Activated CD8-positive, alpha-beta memory T cell treated with anti-CD3 and anti-CD28 coated beads for 36 hours (primary cell): Measurements from ENCODE around the gene CYSTM1. TPM values are rescaled to one million over a fixed set of nuclear protein-coding genes. Genes with fewer than 3 reads are reported as not detected.
"Not testable (repeated sequence)": the region's sequence is repeated elsewhere in the genome, so short reads cannot be mapped to it uniquely, and the experiment has no call there.

Experiments
- CTCF ChIA-PET: fragments of 350-600 bp; sonication (Branson Sonifier 250); formaldehyde crosslinking; loops from one replicate; lab custom pipeline; 2021; ENCODE audit warnings: antibody characterized with exemption; lab: Charles Lee
- POLR2A ChIA-PET: fragments of 350-600 bp; sonication (Branson Sonifier 250); formaldehyde crosslinking; loops from one replicate; lab custom pipeline; 2021; ENCODE audit warnings: antibody characterized with exemption; lab: Charles Lee
- total RNA-seq, 2 experiments: library from RNA; stranded (reverse); gene quantifications; one replicate each; pipeline ENCODE4 v1.2.3, GENCODE V29; 2021

Gene CYSTM1
- total RNA-seq, 2 experiments from 2014 or later, result 20.7 to 21.5 TPM

DNA sequence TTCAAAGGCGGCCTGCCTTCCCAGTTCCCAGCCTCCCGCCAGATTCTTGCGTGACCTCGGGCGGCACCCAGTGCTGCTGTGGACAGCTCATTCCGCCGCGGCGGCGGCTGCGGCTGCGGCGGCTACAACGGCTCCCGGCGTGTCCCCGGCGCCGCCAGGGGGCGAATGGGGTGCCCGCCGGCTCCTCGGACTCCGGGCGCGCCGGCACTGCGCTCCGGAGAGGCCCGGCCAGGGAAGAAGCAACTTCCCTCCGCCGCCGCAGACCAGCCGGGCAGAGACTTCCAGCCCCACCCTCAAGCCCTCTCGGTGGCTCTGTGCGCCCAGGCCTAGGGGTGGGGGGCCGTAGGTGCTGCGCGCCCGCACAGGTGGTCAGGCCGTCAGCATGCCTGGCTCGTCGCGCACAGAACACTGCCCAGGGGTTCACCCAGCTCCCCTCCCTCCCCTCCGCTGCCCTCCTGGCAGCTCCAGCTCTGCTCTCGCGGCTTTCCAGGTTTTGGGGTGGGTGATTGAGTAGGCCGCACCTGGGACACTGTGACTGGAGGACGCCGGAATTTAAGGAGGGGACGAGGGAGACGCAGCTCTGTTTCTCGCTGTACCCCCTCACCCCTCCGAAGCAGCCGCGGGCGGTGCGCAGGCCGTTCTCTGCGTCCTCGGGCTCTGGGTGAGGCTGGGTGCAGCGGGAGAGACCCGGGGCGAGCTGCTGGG is 29.0 kb upstream of the CYSTM1 start:
- ChIA-PET CTCF (interaction anchor here (0.6 to 4.0 kb wide), 13 partner anchors 9 to 282 kb away, joined by 3 to 35 read pairs (median 5); partner anchors contain the start of gene PURA), POLR2A (interaction anchor here (0.6 to 1.0 kb wide), 2 partner anchors 31 to 33 kb away, joined by 3 read pairs; no protein-coding TSS in a partner anchor)

DNA sequence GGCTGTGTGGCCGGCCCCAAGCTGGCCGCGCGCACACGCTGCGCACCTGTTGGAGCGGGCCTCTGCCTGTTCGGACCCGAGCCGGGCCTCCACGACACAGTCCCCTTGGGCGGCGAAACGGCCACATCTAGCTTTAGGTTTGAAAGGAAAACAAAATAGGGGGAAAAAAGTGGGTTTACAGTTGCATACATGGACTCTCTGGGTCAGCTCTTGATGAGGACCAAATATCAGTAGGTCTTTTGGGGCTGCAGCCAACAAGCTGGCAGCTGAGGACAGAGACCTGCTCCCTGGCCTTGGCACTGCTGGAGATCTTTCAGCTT is 28.5 kb upstream of the CYSTM1 start:
- ChIA-PET CTCF (interaction anchor here (1.0 to 4.0 kb wide), 9 partner anchors 8 to 282 kb away, joined by 3 to 35 read pairs (median 6); no protein-coding TSS in a partner anchor), POLR2A (no interaction called here)

DNA sequence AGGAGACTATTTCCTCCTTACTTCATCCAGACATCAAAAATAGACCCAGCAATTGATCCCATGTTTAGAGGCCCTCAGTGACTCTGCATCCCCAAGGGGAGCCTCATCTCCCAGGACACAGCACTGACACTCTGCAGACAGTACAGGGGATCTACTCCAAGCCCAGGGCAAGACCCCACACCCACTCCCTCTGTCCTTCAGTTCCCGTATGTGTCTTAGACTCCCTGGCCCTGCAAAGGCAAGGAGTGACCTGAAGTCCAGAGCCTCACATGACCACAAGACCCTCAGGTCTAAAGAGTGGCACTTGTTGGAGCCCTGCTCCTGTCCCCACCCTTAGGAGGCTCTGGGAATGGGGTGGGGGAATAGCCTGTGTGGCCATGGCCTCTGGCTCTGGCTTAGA is 27.5 kb upstream of the CYSTM1 start:
- ChIA-PET POLR2A (no interaction called here), CTCF (no interaction called here)

DNA sequence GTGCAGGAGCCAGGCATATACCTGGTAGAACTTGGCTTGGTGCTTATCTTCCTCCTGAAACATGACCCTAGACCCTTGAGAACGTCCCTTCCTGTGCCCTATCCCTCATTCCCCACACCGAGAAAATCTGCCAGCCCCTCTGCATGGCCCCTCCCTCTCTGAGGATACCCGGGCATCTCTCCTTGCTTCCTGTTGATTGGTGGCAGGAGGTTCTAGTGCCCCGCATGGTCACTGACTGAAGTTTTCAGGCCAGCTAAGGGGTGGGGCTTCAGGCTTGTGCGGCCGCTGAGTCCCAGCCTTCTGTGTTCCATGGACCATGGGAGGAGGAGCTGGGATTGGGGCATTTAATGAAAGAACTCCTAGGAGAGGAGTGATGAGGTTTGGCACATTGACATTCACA is 26.5 kb upstream of the CYSTM1 start:
- POLR2A ChIA-PET, result interaction anchor here (0.7 kb wide), 1 partner anchor 30 kb away, joined by 3 read pairs; no protein-coding TSS in a partner anchor

DNA sequence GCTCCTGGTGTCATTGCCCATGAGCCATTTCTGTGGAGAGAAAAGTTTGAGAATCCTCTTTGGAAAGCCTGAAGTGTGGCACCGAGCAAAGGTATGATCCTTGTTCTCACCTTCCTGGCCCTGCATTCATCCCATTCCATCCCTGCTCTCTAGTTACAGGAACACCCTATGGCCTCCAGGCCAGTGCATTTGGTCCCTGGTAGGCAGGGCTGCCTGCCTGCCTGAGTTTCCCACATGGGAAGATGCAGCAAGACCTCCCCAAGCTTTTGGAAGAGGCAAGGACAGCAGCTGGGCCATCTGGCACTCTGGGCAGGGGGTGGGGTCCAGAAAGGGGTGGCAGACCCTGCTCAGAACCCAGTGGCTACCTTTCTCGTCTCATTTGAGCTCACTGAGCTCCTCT is 24.8 kb upstream of the CYSTM1 start:
- CTCF ChIA-PET, result no interaction called here
- POLR2A ChIA-PET, result no interaction called here

More for the DNA sequence above, 26.5 kb upstream of the CYSTM1 start:
- CTCF ChIA-PET, result interaction anchor here (0.6 to 0.7 kb wide), 2 partner anchors 169 to 276 kb away, joined by 3 read pairs; no protein-coding TSS in a partner anchor

DNA sequence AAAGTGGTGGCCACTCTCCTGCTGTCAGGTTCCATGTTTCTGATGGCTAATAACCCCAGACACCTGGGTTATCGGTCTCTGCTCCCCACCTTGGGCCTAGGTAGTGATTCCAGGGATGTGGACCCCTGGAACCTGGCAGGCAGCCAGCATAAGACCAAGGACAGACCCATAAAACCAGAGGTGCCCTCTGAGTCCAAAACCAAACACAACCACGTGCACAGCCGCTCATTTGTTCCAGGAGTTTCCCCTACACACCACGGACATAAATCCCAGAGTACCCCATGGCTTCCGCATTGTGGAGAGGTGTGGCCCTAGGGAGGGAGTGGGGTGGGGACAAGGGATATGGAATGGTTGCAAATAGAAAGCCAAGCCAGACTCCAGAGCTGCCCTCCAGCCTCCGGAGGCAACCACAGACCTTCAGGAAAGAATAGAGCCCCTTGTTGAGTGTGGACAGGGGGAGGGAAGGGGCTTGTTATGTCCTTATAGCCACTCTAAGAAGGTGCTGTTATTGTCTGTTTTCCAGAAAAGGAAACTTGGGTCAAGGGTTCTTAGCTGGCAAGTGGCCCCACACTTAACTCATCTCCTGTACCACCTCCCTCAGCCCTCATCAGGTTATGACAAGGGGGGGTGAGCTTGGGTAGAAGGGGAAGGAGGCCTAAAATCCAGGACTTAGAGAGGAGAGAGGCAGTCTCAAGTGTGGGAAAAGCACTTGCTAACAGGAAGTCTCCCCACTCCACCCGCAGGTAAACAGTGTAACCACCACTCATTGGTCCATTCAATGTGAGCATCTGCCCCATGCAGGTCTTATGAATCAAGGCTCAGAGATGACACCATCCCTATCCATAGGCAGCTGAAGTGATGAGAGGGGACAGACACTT is 23.6 kb upstream of the CYSTM1 start:
- CTCF ChIA-PET, result no interaction called here
- POLR2A ChIA-PET, result no interaction called here

DNA sequence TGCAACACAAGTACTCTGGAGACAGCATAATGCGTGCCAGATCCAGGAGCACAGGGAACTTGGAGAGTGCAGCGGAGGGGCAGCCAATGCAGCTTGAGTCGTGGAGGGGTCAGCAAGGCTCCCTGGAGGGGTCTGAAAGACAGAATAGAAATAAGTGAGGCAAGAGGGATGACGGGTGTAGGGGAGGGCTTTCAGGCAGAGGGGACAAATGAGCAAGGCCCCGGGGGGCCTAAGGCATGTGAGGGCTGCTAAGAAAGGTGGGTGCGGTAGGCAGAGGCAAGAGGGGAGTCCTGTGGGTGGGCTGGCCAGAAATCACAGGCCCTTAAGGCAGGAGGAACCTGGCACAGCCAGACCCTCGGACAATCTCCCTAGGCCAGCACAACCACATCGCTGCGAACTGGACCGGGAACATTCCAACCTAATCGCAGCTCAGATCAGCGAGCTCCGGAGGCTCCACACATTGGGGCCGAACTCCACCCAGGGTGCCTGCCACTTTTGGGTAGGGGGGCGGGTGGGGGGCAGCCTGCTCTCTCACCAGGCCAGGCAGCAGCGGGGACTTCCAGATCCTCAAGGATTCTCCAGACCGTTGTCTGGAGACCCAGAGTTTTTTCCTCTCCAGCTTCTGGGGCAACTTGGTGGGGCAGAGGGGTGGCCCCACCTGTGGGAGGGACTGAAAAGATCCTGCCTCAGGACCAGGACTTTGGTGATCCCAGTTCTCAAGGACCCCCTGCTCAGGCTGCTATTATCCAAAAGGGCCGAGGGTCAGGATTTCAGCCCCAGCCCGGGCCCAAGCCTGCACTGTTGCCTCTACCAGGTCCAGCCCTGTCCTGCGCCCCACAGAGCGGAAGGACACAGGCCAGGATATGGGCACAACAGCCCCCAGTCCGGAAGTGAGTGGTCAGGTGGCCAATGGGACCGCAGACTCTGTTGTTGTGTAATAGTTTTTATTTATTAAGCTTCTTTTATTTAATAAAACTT is 22.7 kb upstream of the CYSTM1 start:
- ChIA-PET CTCF (interaction anchor here (3.3 kb wide), 1 partner anchor 8 kb away, joined by 13 read pairs; no protein-coding TSS in a partner anchor), POLR2A (no interaction called here)

DNA sequence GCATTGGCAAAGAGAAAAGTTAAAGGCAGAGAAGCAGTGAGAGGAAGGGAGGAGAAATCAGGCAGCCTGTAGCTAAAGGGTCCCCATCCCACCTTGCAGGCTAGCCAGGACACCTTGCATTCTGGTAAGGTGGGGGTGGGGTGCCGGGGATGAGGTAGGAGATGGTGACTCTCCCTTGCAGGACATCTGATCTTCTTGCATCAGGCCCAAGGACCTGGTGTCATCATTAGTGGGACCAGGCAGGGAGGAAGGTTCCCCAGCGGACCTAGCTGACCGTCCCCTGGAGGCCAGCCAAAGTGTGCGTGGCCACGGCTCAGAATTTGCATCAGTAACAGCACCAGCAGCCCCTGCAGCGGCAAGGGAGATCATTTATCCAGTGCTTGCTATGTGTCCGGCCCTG is 21.7 kb upstream of the CYSTM1 start:
- CTCF ChIA-PET, result interaction anchor here (0.6 to 3.3 kb wide), 3 partner anchors 9 to 79 kb away, joined by 3 to 13 read pairs (median 4); no protein-coding TSS in a partner anchor
- POLR2A ChIA-PET, result no interaction called here

DNA sequence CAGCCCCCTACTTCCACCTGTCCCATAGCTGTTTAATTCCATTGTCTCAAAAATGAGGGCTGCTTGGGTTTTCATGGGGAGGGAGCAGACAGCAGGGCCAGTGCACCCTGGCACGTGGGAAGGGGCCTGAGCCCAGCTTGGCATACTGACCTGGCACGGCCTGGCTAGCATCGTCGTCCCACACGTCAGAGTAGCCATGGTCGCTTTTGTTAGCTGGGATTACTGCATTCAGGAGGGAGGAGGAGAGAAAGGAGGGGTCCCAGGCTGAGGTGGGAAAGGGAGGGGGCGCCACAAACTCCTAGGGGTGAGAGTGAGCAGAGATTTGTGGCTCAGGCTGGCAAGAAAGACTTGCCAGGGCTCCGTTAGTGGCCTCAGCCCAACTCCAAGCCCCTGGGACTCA is 21.1 kb upstream of the CYSTM1 start:
- CTCF ChIA-PET, result interaction anchor here (0.6 to 3.3 kb wide), 4 partner anchors 8 to 79 kb away, joined by 3 to 13 read pairs (median 5); no protein-coding TSS in a partner anchor
- POLR2A ChIA-PET, result no interaction called here

DNA sequence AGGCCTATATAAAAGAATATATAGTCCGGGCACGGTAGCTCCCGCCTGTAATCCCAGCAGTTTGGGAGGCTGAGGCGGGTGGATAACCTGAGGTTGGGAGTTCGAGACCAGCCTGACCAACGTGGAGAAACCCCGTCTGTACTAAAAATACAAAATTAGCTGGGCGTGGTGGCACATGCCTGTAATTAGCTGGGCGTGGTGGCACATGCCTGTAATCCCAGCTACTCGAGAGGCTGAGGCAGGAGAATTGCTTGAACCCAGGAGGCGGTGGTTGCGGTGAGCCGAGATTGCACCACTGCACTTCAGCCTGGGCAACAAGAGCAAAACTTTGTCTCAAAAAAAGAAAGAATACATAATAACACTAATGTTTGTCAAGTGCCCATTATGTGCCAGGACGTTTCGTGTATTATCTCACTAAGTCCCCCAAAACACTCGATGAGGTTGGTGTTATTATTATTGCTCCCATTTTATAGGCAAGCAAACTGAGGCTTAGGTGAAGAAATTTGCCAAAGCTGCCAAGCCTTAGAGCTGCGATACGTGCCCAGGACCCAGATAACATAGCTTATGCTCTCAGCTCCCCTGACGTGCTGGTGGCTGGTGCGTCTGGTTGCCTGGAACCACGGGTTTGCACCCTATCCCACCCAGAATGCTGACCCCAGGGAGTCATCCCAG is 20.1 kb upstream of the CYSTM1 start:
- POLR2A ChIA-PET, result not testable (repeated sequence)
- CTCF ChIA-PET, result interaction anchor here (1.0 to 3.3 kb wide), 4 partner anchors 9 to 18 kb away, joined by 3 to 13 read pairs (median 4); no protein-coding TSS in a partner anchor

DNA sequence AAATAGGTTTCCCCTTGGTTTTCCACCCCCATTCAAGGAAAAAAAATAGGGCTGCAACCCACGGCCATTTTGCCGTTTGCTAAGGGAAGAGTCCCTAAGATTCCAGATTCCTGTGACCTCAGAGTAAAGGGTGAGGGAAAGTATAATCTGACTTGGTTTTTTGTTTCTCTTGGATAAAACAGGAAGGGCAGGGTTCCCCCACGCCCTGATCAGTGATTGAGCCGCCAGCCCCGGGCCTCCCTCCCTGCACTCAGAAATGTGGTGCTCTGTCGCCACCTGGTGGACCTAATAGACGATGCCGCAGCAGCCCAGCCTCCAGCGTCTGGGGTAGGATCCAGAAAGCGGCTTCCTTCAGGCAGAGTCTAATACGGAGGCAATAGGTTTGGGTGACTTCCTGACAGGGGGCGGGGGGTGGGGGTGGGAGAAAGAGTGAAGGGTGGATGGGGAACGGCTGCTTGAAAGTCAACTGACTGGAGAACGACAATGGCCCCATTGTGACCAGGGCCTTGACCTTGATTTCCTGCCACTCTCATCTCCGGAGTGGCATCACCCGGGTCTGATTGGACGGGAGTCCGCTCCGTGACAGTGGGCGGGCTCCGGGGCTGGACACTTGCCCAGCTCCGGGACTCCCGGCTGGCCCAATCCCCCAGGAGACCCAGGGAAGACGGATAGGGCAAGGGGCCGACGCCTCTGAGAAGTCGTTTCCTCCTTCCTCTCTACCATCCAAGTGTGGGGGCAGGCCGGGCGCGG is 17.8 kb upstream of the CYSTM1 start:
- CTCF ChIA-PET, result interaction anchor here (0.7 to 4.7 kb wide), 14 partner anchors 9 to 370 kb away, joined by 3 to 35 read pairs (median 3); partner anchors contain the start of gene PURA
- POLR2A ChIA-PET, result no interaction called here

DNA sequence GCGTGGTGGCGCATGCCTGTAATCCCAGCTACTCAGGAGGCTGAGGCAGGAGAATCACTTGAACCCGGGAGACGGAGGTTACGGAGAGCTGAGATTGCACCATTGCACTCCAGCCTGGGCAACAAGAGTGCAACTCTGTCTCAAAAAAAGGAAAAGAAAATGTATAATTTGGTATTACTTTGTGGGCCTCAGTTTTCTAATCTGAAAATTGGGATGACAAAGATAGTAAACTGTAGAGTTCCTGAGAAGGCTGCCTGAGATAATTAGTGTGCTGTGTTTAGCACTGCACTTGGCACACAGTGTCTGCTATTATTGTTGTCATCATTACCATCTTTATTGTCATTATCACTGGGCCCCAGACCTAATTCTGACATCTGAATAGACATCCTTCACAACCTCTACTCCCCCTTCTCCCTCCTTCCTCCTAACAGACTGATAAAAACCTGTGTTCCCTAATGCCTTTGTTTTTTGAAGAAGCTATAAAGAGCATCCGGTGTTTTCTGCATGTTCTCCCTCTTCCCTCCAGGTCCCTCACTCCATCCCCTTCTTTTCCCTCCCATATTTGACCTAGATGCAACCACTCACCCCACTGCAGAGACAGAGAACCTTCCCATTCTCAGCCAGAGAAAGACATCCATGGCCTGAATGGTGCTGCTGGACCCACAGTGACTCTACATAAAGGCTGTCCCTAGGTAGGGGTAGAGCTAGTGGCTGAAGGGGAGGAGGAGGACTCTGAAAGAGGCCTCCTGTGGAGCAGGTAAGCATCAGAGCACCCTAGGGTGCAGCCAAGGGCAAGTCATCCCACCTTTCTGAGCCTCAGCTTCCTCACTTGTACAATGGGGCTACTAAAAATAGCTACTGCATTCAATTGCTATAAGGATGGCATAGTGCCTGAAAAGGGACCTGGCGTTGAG is 15.7 kb upstream of the CYSTM1 start:
- ChIA-PET POLR2A (no interaction called here), CTCF (interaction anchor here (0.9 to 4.7 kb wide), 2 partner anchors 14 to 86 kb away, joined by 3 to 35 read pairs; no protein-coding TSS in a partner anchor)

DNA sequence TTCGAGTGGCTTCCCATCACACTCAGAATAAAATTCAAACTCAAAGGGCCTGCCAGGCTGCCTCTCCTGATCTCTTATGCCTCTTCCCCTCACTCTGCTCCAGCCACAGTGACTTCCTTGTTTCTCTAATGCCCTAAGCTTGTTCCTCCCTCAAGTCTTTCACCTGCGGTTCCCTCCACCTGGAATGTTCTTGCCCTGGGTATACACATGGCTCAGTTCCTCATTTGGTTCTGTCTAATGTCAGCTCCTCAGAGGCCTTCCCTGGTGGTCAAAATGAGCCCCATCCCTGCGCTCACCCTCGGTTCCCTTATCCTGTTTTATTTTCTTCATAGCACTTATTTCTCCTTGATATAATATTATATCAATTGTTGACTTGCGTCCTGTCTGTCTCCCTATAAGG is 12.7 kb upstream of the CYSTM1 start:
- ChIA-PET CTCF (interaction anchor here (0.7 kb wide), 2 partner anchors 92 to 300 kb away, joined by 4 read pairs; no protein-coding TSS in a partner anchor), POLR2A (no interaction called here)

DNA sequence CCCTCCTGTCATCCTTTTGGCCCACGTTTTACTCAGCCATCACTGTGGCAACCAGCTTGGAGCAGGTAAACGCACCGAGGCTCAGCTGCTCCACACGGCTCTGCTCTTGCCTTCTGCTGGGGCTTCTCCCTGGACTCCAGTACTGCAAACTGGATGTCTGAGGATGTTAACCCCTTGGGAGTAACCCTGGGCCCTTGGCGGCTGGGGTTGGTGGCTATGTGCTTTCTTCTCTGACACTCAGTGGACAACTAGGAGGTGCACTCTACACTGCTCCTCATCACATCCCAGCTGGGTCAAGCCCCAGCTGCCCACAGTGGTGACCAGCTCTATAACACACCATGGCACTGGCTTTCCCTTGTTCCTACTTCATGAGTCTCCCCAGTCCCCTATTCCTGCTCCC is 12.2 kb upstream of the CYSTM1 start:
- ChIA-PET POLR2A (no interaction called here), CTCF (interaction anchor here (0.6 kb wide), 1 partner anchor 18 kb away, joined by 3 read pairs; no protein-coding TSS in a partner anchor)

DNA sequence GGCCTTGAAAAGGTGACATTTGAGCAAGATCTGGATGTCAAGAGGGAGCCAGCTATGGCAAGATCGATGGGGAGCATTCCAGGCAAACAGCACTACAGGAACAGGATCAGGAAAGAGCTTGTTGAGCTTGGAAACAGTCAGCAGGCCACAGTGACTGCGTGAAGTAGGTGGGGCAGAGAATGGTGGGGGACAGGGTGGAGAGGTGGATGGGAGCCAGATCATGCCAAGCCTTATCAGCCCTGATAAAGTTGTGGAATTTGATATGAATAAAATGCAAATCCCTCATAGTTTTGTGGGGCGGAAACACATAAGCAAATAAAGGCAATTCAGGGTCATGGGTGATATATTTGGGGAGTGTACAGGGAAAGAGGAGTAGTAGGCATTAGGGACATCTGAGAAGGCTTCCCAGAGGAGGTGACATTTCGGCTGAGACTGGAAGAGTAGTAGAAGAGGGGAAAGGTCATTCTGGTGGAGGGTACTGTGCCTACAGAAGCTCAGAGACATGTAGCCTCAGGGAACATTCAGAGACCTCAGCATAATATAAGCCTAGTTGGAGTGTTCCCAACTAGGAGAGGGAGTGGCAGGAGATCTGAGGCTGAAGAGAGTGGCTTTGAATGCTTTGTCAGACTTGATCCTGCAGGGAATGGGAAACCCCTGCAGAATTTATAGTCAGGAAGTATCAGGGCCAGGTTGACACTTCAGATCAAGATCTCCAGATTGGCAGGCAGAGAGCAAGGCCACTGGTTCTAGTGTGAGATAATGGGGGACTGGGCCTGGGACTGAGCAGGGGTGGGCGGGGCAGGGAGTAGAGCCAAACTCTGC is 9.7 kb upstream of the CYSTM1 start:
- CTCF ChIA-PET, result interaction anchor here (0.9 kb wide), 1 partner anchor 8 kb away, joined by 3 read pairs; no protein-coding TSS in a partner anchor
- POLR2A ChIA-PET, result no interaction called here
